Body of pancreas (tissue), 4 donors: ENCODE results near the gene ZC3HAV1.

Experiments
- POLR2A ChIP-seq, 3 donors: fragments of 450-650 bp; IDR thresholded peaks; one replicate each; pipeline ENCODE4 v1.6.1; 2016; ENCODE audit warnings: antibody characterized with exemption in 3 of 3, mild to moderate bottlenecking in 2 of 3
- TF ChIP-seq, protein P1 (sequence below), 7 experiments: fragments of 450-650 bp in 4 of 7; fragments of 200-600 bp in 3 of 7; sonication (generic) in 3 of 7; IDR thresholded peaks; one replicate each; pipeline ENCODE4 v1.5.1; 2016 to 2019; ENCODE audit warnings: antibody characterized with exemption in 7 of 7

DNA sequence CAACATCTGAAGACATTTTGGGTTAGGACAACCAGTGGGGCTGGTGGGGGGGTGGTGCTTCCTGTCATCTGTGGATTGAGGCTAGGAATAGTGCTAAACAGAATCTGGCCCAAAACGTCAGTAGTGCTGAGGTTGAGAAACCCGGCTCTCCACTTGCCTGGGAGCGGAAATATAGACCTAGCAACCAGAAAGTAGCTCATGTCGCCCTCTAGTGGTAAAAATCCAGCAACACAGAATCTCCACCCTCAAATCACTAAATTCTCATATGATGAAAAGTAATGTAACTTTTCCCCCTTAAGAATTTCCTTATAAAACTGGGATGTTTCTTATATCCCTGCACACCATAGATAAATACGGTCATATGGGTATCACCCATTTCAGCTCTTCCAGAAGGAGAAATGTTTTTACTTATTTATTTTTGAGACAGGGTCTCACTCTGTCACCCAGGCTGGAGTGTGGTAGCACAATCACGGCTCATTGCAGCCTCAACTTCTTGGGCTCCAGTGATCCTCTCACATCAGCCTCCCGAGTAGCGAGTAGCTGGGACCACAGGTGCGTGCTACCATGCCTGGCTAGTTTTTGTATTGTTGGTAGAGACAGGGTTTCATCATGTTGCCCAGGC lies 34.4 kb downstream of the ZC3HAV1 start:
- no peak for TF ChIP-seq POLR2A (IDR thresholded peaks at IDR 0.05)
- TF ChIP-seq, protein P1, sequence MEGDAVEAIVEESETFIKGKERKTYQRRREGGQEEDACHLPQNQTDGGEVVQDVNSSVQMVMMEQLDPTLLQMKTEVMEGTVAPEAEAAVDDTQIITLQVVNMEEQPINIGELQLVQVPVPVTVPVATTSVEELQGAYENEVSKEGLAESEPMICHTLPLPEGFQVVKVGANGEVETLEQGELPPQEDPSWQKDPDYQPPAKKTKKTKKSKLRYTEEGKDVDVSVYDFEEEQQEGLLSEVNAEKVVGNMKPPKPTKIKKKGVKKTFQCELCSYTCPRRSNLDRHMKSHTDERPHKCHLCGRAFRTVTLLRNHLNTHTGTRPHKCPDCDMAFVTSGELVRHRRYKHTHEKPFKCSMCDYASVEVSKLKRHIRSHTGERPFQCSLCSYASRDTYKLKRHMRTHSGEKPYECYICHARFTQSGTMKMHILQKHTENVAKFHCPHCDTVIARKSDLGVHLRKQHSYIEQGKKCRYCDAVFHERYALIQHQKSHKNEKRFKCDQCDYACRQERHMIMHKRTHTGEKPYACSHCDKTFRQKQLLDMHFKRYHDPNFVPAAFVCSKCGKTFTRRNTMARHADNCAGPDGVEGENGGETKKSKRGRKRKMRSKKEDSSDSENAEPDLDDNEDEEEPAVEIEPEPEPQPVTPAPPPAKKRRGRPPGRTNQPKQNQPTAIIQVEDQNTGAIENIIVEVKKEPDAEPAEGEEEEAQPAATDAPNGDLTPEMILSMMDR (IDR thresholded peaks at IDR 0.05): peak; percentile 63 to 91 (median 82)
